ENCODE data around the gene SMOC2. TPM values are rescaled to one million over a fixed set of nuclear protein-coding genes. Genes with fewer than 3 reads are reported as not detected.

Gene SMOC2
- total RNA-seq, 4 donors from 2014 or later = 9.0 to 25.7 (median 15.2) TPM

- H3K4me1 ChIP-seq = peaks cover 9 to 27% of the 10 kb centered on the region in 2 donors
- no peaks in the 10 kb centered on the region for H3K9me3 ChIP-seq
- no peak for DNase-seq
- no peaks in the 10 kb centered on the region for H3K36me3 ChIP-seq
- no peak overlapping the region for H3K4me3 ChIP-seq (replicated peaks in 1 of 3)
- H3K27ac ChIP-seq = no peak overlapping the region
- intact Hi-C loops (cut with DNase I) = no loop called here
- H3K27me3 ChIP-seq = no peaks in the 10 kb centered on the region
- WGBS, 2 donors = 94% methylated on average over 28 of the region's 28 CpGs
- TF ChIP-seq CTCF (IDR thresholded peaks at IDR 0.05) = no peak
- no peak for TF ChIP-seq POLR2A (IDR thresholded peaks at IDR 0.05)
Observed at GRCh38 chr6:168411793-168412192, 29.2 kb upstream of the SMOC2 start.

GRCh38 chr6:168412456-168412855, 28.5 kb upstream of the SMOC2 start:
- Histone ChIP-seq H3K27me3 (no peaks in the 10 kb centered on the region), H3K36me3 (no peaks in the 10 kb centered on the region), H3K4me1 (peaks cover 13 to 33% of the 10 kb centered on the region in 2 donors), H3K9me3 (no peaks in the 10 kb centered on the region), H3K4me3 (replicated peaks in 1 of 3) (no peak overlapping the region), H3K27ac (no peak overlapping the region)
- DNase-seq = no peak
- WGBS, 2 donors = 95 to 98% methylated on average over 14 to 18 of the region's 18 CpGs
- TF ChIP-seq POLR2A (IDR thresholded peaks at IDR 0.05) (no peak), CTCF (IDR thresholded peaks at IDR 0.05) (no peak)
- intact Hi-C loops (cut with DNase I) = no loop called here

GRCh38 chr6:168413018-168413720, 27.8 kb upstream of the SMOC2 start:
- intact Hi-C loops (cut with DNase I) = no loop called here
- 96% methylated on average over 59 of the region's 59 CpGs for WGBS, 2 donors
- TF ChIP-seq POLR2A (IDR thresholded peaks at IDR 0.05) (no peak), CTCF (IDR thresholded peaks at IDR 0.05) (no peak)
- H3K36me3 ChIP-seq = no peaks in the 10 kb centered on the region
- peaks cover 20 to 40% of the 10 kb centered on the region in 2 donors for H3K4me1 ChIP-seq
- H3K9me3 ChIP-seq = no peaks in the 10 kb centered on the region
- H3K4me3 ChIP-seq (replicated peaks in 1 of 3) = no peak overlapping the region
- no peak overlapping the region for H3K27ac ChIP-seq
- no peak for DNase-seq
- H3K27me3 ChIP-seq = no peaks in the 10 kb centered on the region

- no peak for TF ChIP-seq CTCF (IDR thresholded peaks at IDR 0.05)
- TF ChIP-seq POLR2A (IDR thresholded peaks at IDR 0.05) = no peak
- no peak for DNase-seq
- peaks cover 27 to 47% of the 10 kb centered on the region in 2 donors for H3K4me1 ChIP-seq
- H3K9me3 ChIP-seq = no peaks in the 10 kb centered on the region
- intact Hi-C loops (cut with DNase I) = no loop called here
- WGBS, 2 donors = 91 to 93% methylated on average over 17 of the region's 17 CpGs
- no peak overlapping the region for H3K4me3 ChIP-seq (replicated peaks in 1 of 3)
- H3K36me3 ChIP-seq = no peaks in the 10 kb centered on the region
- H3K27ac ChIP-seq = no peak overlapping the region
- no peaks in the 10 kb centered on the region for H3K27me3 ChIP-seq
Observed at GRCh38 chr6:168413856-168414255, 27.1 kb upstream of the SMOC2 start.

- Histone ChIP-seq H3K4me3 (replicated peaks in 1 of 3) (no peak overlapping the region), H3K4me1 (peaks cover 28 to 51% of the 10 kb centered on the region in 2 donors), H3K27me3 (no peaks in the 10 kb centered on the region), H3K36me3 (no peaks in the 10 kb centered on the region), H3K27ac (no peak overlapping the region), H3K9me3 (no peaks in the 10 kb centered on the region)
- intact Hi-C loops (cut with DNase I) = no loop called here
- 48 to 69% methylated on average over 14 of the region's 14 CpGs for WGBS, 2 donors
- DNase-seq = no peak
- TF ChIP-seq POLR2A (IDR thresholded peaks at IDR 0.05) = no peak
- no peak for TF ChIP-seq CTCF (IDR thresholded peaks at IDR 0.05)
Observed at GRCh38 chr6:168414336-168415097, 26.5 kb upstream of the SMOC2 start.

Measured in thyroid gland (tissue), 4 donors.